Stomach (tissue), 9 donors: ENCODE measurements around the gene PDE4D. TPM values are rescaled to one million over a fixed set of nuclear protein-coding genes. Genes with fewer than 3 reads are reported as not detected.

Source experiments
- DNase-seq, 2 donors: peaks; one replicate each; pipeline versions ENCODE4 v3.0.0 to v3.0.0-alpha.2; 2013 to 2019
- H3K27ac ChIP-seq, 5 donors: fragments of 200-600 bp in 4 of 5; sonication (generic) in 4 of 5; one replicate each; pipeline ENCODE4 v1.5.1; 2013 to 2019; ENCODE audit warnings: mild to moderate bottlenecking in 1 of 5, moderate library complexity in 1 of 5
- H3K27me3 ChIP-seq, 3 donors: fragments of 200-600 bp; sonication (generic); one replicate each; pipeline ENCODE4 v1.5.1; 2017 to 2019; ENCODE audit warnings: mixed run types in 1 of 3
- H3K36me3 ChIP-seq, 4 donors: fragments of 200-600 bp; sonication (generic); 1 replicate in 3 of 4; 2 replicates in 1 of 4; pipeline ENCODE4 v1.5.1; 2016 to 2019
- H3K4me1 ChIP-seq, 4 donors: fragments of 200-600 bp; sonication (generic); one replicate each; pipeline ENCODE4 v1.5.1; 2016 to 2019
- H3K4me3 ChIP-seq, 4 donors: fragments of 200-600 bp; sonication (generic) in 3 of 4; one replicate each; pipeline ENCODE4 v1.5.1; 2016 to 2019; ENCODE audit warnings: mild to moderate bottlenecking in 1 of 4
- H3K9me3 ChIP-seq, 4 donors: fragments of 200-600 bp; sonication (generic); one replicate each; pipeline ENCODE4 v1.5.1; 2016 to 2019
- EP300 ChIP-seq: sonication (generic); formaldehyde crosslinking; IDR thresholded peaks from one replicate; pipeline ENCODE4 v1.6.1; 2017; ENCODE audit warnings: antibody characterized with exemption
- POLR2A ChIP-seq, 4 donors: fragments of 450-650 bp; IDR thresholded peaks; one replicate each; pipeline ENCODE4 v1.6.1; 2016; ENCODE audit warnings: antibody characterized with exemption in 4 of 4, control low read depth in 2 of 4, mild to moderate bottlenecking in 1 of 4, moderate library complexity in 1 of 4
- POLR2AphosphoS5 ChIP-seq, 3 donors: sonication (generic); formaldehyde crosslinking; IDR thresholded peaks; one replicate each; pipeline ENCODE4 v1.6.1; 2016; ENCODE audit warnings: antibody characterized with exemption in 3 of 3
- WGBS, 5 donors: extraction: QIAGEN DNeasy Blood & Tissue Kit in 3 of 5; methylation state at CpG; one replicate each; pipeline versions ENCODE4 v1.1.5 to v1.1.7; 2013 to 2018; 5-methylcytosine and 5-hydroxymethylcytosine counted together
- intact Hi-C: fragments of 100-400 bp; cut with DNase I; formaldehyde crosslinking; loops from one replicate; pipeline ENCODE4 v1.15.1; 2023; ENCODE audit warnings: low total_unique reads
- polyA plus RNA-seq, 3 donors: library from polyadenylated mRNA; stranded (reverse); fragments of 200-250 nt; gene quantifications; one replicate each; pipeline ENCODE4 v1.2.3, GENCODE V29; 2013
- total RNA-seq, 5 donors: library from RNA; depleted of rRNA; stranded (reverse); fragments of >200 nt; gene quantifications; one replicate each; pipeline versions ENCODE4 v1.1.0 to v1.2.3, GENCODE V29; 2014 to 2016
- TF ChIP-seq, protein P1 (sequence below), 7 experiments: fragments of 450-650 bp in 4 of 7; fragments of 200-600 bp in 3 of 7; sonication (generic) in 3 of 7; IDR thresholded peaks; one replicate each; pipeline ENCODE4 v1.5.1; 2016 to 2019; ENCODE audit warnings: antibody characterized with exemption in 7 of 7, control low read depth in 2 of 7, mild to moderate bottlenecking in 1 of 7
- donor health status: healthy with polysubstance abuse.
- donor health status: Bipolar disorder and iron deficiency.
- donor health status: healthy.

PDE4D gene
- total and polyA plus RNA-seq, 8 donors: 3.1 to 147 (median 97.3) TPM

- no peak overlapping the region for H3K27ac ChIP-seq
- intact Hi-C loops: no loop called here
- no peak for DNase-seq
- no peaks in the 10 kb centered on the region for H3K36me3 ChIP-seq
- H3K9me3 ChIP-seq: no peaks in the 10 kb centered on the region
- H3K4me1 ChIP-seq: no peaks in the 10 kb centered on the region
- no peak overlapping the region for H3K4me3 ChIP-seq
- H3K27me3 ChIP-seq: no peaks in the 10 kb centered on the region
- WGBS, 5 donors: 89 to 96% (median 92%) methylated on average over 2 of the region's 2 CpGs
- TF ChIP-seq POLR2AphosphoS5 (IDR thresholded peaks at IDR 0.05): no peak
- no peak for TF ChIP-seq POLR2A (IDR thresholded peaks at IDR 0.05)
- TF ChIP-seq, protein P1, sequence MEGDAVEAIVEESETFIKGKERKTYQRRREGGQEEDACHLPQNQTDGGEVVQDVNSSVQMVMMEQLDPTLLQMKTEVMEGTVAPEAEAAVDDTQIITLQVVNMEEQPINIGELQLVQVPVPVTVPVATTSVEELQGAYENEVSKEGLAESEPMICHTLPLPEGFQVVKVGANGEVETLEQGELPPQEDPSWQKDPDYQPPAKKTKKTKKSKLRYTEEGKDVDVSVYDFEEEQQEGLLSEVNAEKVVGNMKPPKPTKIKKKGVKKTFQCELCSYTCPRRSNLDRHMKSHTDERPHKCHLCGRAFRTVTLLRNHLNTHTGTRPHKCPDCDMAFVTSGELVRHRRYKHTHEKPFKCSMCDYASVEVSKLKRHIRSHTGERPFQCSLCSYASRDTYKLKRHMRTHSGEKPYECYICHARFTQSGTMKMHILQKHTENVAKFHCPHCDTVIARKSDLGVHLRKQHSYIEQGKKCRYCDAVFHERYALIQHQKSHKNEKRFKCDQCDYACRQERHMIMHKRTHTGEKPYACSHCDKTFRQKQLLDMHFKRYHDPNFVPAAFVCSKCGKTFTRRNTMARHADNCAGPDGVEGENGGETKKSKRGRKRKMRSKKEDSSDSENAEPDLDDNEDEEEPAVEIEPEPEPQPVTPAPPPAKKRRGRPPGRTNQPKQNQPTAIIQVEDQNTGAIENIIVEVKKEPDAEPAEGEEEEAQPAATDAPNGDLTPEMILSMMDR (IDR thresholded peaks at IDR 0.05): no peak
- no peak for TF ChIP-seq EP300
Measured at GRCh38 chr5:59137846-59138245, 755.7 kb downstream of the PDE4D start.

DNA sequence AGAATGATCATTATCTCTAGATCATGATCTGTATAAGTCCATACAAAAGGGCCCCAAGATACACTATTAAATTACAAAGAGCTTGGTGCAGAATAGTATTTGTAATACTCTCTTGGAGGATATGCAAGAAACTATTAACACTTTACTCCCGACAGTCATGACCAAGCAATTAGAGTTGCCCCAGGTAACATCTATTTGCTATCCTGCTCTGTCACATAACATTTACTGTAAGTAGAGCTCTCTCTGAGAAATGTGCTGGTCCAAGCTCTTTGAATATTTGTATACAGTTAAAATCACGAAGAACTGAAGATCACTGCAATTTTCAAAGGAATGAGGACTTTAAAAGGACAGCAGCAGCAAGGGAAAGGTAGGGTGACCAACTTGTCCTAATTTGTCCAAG, 757.0 kb downstream of the PDE4D start:
- Histone ChIP-seq H3K4me3 (no peak overlapping the region), H3K27me3 (no peaks in the 10 kb centered on the region), H3K27ac (no peak overlapping the region), H3K36me3 (no peaks in the 10 kb centered on the region), H3K9me3 (no peaks in the 10 kb centered on the region), H3K4me1 (no peaks in the 10 kb centered on the region)
- DNase-seq: no peak
- intact Hi-C loops: no loop called here
- TF ChIP-seq, protein P1 (IDR thresholded peaks at IDR 0.05): no peak
- TF ChIP-seq POLR2AphosphoS5 (IDR thresholded peaks at IDR 0.05) (no peak), EP300 (no peak), POLR2A (IDR thresholded peaks at IDR 0.05) (no peak)
- 43 to 86% (median 49%) methylated on average over 2 of the region's 2 CpGs for WGBS, 5 donors

GRCh38 chr5:59134471-59135163, 758.9 kb downstream of the PDE4D start:
- intact Hi-C loops: no loop called here
- TF ChIP-seq POLR2A (IDR thresholded peaks at IDR 0.05) (no peak), POLR2AphosphoS5 (IDR thresholded peaks at IDR 0.05) (no peak), EP300 (no peak)
- TF ChIP-seq, protein P1 (IDR thresholded peaks at IDR 0.05): no peak
- no peak for DNase-seq
- H3K4me1 ChIP-seq: peaks cover 0 to 4% (median 0%) of the 10 kb centered on the region in 4 donors
- no peak overlapping the region for H3K4me3 ChIP-seq
- 78 to 94% (median 88%) methylated on average over 5 of the region's 5 CpGs for WGBS, 5 donors
- H3K27ac ChIP-seq: no peak overlapping the region
- no peaks in the 10 kb centered on the region for H3K9me3 ChIP-seq
- no peaks in the 10 kb centered on the region for H3K36me3 ChIP-seq
- H3K27me3 ChIP-seq: no peaks in the 10 kb centered on the region

GRCh38 chr5:59133764-59134261, 759.7 kb downstream of the PDE4D start:
- no peaks in the 10 kb centered on the region for H3K36me3 ChIP-seq
- no peak for DNase-seq
- TF ChIP-seq EP300: no peak
- TF ChIP-seq POLR2AphosphoS5 (IDR thresholded peaks at IDR 0.05): no peak
- TF ChIP-seq, protein P1 (IDR thresholded peaks at IDR 0.05): no peak
- no peak for TF ChIP-seq POLR2A (IDR thresholded peaks at IDR 0.05)
- H3K27ac ChIP-seq: no peak overlapping the region
- peaks cover 0 to 5% (median 2%) of the 10 kb centered on the region in 4 donors for H3K4me1 ChIP-seq
- H3K27me3 ChIP-seq: no peaks in the 10 kb centered on the region
- H3K4me3 ChIP-seq: no peak overlapping the region
- WGBS, 5 donors: 91 to 100% (median 94%) methylated on average over 2 of the region's 2 CpGs
- no peaks in the 10 kb centered on the region for H3K9me3 ChIP-seq
- intact Hi-C loops: no loop called here
